Subcutaneous abdominal adipose tissue (tissue), 5 donors: Measurements from ENCODE around the gene GNG10.
"Not testable (repeated sequence)": the region's sequence is repeated elsewhere in the genome, so short reads cannot be mapped to it uniquely, and the experiment has no call there.

Experiments
- H3K27ac ChIP-seq: one replicate; pipeline ENCODE4 v1.7.0; 2013; ENCODE audit warnings: low read depth, mild to moderate bottlenecking, inconsistent platforms, low read length, moderate library complexity
- H3K27me3 ChIP-seq, 5 donors: one replicate each; pipeline ENCODE4 v1.7.0; 2013; ENCODE audit warnings: low read length in 5 of 5, inconsistent platforms in 1 of 5; ENCODE audit not compliant: control insufficient read depth in 5 of 5, insufficient read depth in 4 of 5
- H3K36me3 ChIP-seq, 5 donors: one replicate each; pipeline ENCODE4 v1.7.0; 2013; ENCODE audit warnings: low read length in 5 of 5; ENCODE audit not compliant: control insufficient read depth in 5 of 5, insufficient read depth in 5 of 5
- H3K4me1 ChIP-seq, 5 donors: one replicate each; pipeline ENCODE4 v1.7.0; 2013; ENCODE audit warnings: low read length in 5 of 5, mild to moderate bottlenecking in 3 of 5, moderate library complexity in 1 of 5; ENCODE audit not compliant: control insufficient read depth in 5 of 5, insufficient read depth in 5 of 5
- H3K4me3 ChIP-seq, 5 donors: one replicate each; pipeline ENCODE4 v1.7.0; 2013; ENCODE audit warnings: low read length in 5 of 5, low read depth in 1 of 5
- H3K9ac ChIP-seq, 5 donors: one replicate each; pipeline ENCODE4 v1.7.0; 2013; ENCODE audit warnings: low read length in 5 of 5, mild to moderate bottlenecking in 4 of 5, moderate library complexity in 3 of 5
- H3K9me3 ChIP-seq, 5 donors: one replicate each; pipeline ENCODE4 v1.7.0; 2013; ENCODE audit warnings: low read length in 5 of 5; ENCODE audit not compliant: control insufficient read depth in 5 of 5
- donor health status: healthy.
- donor health status: healthy.
- donor health status: healthy.
- donor health status: healthy.
- donor health status: healthy.

GNG10 gene

DNA sequence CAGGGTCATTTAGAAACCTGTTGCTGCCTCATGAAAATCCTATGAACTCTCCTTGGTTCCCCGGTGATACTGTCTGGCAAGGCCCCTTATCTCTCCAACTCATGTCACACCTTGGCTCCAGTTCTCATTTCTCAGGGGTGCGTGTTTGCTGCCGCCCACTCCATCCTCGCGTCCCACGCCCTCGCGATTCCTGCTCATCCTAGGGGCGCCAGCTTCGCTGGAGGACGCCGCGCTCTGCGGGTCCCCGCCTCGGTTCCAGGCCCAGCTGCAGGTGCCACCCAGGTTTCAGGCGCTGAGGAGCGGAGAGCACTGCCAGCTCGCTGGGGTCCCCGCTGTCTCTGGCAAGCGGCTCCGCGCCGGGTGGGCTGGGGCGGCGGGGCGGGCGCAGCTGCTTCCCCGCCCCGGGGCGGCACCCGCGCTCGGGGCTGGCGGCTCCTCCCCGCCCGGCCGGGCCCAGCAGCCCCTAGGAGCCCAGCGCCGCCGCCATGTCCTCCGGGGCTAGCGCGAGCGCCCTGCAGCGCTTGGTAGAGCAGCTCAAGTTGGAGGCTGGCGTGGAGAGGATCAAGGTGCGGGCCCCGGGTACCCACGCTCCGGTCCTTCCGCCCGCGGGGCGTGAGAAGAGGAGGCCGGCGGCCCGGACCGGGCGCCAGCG lies at the start of gene GNG10:
GNG10 (plus strand) TSS at position 456 of the 652 bp plus-strand sequence; CDS start at position 486, 30 bp downstream.
- Histone ChIP-seq H3K36me3 (peaks cover 0 to 2% (median 0%) of the 10 kb centered on the region in 5 donors), H3K4me1 (peaks cover 2 to 36% (median 33%) of the 10 kb centered on the region in 5 donors), H3K4me3 (peak within 1 kb of the TSS; percentile 77 to 87 (median 85)), H3K9me3 (no peaks in the 10 kb centered on the region), H3K27me3 (no peaks in the 10 kb centered on the region), H3K9ac (peak within 1 kb of the TSS; percentile 55 to 84 (median 72)), H3K27ac (peak within 1 kb of the TSS; percentile 74)

DNA sequence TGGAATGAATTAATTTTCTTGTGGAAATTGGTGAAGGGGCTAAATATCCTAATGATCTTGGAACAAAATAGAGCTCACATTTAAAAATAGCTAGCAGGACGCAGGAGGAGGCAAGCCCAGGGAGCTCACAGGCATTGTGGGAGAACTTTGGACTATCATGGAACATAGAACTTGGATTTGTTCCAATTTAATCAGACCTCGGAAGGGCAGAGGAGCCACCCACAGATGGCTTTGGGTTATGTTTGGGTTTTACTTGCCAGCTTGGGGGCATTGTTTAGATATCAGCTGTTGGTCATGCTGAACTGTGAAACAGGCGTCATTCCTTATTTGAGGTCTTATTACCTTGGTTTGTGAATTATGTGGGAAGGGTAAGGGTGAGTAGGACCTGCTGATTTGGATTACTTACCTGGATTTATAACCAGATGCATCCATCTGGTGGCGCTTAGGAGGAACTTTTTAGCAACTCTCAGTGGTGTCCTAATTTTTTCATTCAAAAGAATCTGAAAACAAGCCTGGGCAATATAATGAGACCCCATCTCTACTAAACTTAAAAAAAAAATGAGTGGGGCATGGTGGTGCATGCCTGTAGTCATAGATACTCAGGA lies 47.9 kb upstream of the GNG10 start:
- H3K9me3 ChIP-seq: no peaks in the 10 kb centered on the region
- no peak overlapping the region for H3K9ac ChIP-seq
- H3K4me3 ChIP-seq: no peak overlapping the region
- no peak overlapping the region for H3K27ac ChIP-seq
- peaks cover 0 to 3% (median 0%) of the 10 kb centered on the region in 5 donors for H3K27me3 ChIP-seq
- H3K36me3 ChIP-seq: no peaks in the 10 kb centered on the region
- H3K4me1 ChIP-seq: no peaks in the 10 kb centered on the region

DNA sequence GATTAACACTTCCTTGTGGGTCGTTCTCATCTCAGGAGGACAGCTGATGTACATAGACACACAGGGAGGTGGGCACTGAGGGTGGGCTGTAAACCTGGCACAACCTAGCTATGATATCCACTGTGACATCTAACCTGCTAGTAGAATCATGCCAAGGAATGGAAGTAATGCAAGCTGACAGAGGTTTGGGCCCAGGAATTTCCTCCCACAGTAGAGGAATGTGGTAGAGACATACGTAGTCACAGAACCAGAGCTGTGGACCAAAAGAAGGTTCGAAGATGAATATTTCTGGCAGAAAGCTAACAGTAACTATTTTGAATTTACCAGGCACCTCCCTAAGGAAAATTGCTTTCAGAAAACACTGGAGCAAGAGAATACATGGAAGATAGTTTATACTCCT lies 45.5 kb upstream of the GNG10 start:
- no peak overlapping the region for H3K4me3 ChIP-seq
- no peaks in the 10 kb centered on the region for H3K9me3 ChIP-seq
- no peak overlapping the region for H3K9ac ChIP-seq
- H3K36me3 ChIP-seq: no peaks in the 10 kb centered on the region
- H3K27ac ChIP-seq: no peak overlapping the region
- H3K4me1 ChIP-seq: no peaks in the 10 kb centered on the region
- H3K27me3 ChIP-seq: no peaks in the 10 kb centered on the region

DNA sequence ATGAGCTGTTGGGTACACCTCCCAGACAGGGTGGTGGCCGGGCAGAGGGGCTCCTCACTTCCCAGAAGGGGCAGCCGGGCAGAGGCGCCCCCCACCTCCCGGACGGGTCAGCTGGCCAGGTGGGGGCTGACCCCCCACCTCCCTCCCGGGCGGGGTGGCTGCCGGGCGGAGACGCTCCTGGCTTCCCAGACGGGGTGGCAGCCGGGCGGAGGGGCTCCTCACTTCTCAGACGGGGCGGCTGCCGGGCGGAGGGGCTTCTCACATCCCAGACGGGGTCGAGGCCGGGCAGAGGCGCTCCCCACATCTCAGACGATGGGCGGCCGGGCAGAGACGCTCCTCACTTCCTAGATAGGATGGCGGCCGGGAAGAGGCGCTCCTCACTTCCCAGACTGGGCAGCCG lies 44.1 kb upstream of the GNG10 start:
- not testable (repeated sequence) for H3K9ac ChIP-seq, H3K4me3 ChIP-seq, H3K27ac ChIP-seq, H3K27me3 ChIP-seq, H3K4me1 ChIP-seq, H3K9me3 ChIP-seq, H3K36me3 ChIP-seq

DNA sequence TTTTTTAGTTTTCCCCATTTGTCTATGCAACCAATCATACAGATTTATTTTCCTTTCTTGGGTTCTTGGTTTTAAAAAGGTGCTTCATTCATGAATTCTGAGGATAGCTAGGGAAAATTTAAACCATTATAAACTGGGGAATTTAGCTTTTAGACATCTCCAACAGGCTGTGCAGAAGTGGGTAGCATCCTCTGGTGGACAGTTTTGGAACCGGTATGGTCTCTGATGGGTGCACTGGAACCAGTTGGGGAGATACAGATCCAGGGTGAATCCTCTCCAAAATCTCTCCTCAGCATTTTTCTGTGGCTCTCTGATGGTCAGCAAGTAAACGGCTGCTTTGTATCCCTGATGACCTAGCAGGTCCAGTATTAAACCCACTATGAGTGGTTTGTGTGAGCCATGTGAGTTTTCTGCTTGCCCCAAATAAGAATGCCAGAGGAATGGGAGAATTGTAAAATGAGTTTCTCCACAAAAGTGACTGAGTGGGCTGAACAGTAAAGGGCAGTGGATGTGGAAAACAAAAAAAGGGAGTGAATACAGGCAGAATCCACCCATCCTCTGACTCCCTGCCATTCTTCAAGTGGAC lies 39.4 kb upstream of the GNG10 start:
- no peak overlapping the region for H3K27ac ChIP-seq
- H3K36me3 ChIP-seq: no peaks in the 10 kb centered on the region

DNA sequence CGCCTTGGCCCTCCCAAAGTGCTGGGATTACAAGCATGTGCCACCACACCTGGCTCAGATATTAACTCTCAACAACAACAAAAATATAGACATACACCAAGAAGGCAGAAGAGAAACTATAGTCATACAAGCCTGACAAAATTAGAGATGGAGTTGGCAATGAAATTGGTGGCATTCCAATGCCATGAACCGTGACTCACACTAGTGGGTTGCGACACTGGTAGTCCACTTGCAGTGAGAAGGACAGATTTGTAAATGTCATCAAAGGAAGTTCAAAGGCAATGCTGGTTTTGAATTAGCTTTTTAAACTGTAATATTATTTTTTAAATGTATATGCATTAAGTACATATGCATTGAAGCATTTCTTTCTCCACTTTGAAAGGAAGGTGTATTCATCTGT lies 38.8 kb upstream of the GNG10 start:
- Histone ChIP-seq H3K27me3 (no peaks in the 10 kb centered on the region), H3K4me1 (peaks cover 0 to 22% (median 3%) of the 10 kb centered on the region in 5 donors), H3K27ac (no peak overlapping the region), H3K9me3 (no peaks in the 10 kb centered on the region), H3K36me3 (no peaks in the 10 kb centered on the region), H3K9ac (no peak overlapping the region), H3K4me3 (no peak overlapping the region)

More for the DNA sequence above, 39.4 kb upstream of the GNG10 start:
- H3K9ac ChIP-seq: no peak overlapping the region
- H3K4me3 ChIP-seq: no peak overlapping the region
- H3K27me3 ChIP-seq: no peaks in the 10 kb centered on the region
- peaks cover 0 to 15% (median 3%) of the 10 kb centered on the region in 5 donors for H3K4me1 ChIP-seq
- H3K9me3 ChIP-seq: no peaks in the 10 kb centered on the region

DNA sequence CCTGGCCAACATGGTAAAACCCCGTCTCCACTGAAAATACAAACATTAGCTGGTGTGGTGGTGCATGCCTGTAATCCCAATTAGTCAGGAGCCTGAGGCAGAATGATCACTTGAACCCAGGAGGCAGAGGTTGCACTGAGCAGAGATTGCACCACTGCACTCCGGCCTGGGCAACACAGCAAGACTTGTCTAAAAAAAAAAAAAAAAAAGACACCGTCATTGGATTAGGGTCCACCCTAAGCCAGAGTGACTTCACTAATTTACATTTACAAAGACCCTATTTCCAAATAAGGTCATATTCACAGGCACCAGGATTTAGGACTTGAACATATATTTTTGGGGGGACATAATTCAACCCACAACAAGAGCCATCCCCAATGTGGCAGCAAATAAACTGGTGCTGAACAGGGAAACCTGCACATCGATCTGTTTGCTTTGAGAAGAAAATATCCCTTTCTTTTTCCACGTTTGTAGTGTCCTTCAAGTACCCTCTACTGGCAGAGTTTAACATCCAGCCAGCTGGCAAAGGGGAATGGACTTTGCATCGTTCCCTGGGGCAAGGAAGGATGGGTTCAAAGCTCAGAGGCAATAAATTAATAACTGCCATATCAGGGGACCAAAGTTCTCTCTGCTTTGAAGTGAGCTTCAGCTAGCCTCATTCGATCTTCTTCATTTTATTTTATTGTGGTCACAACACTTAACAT lies 34.0 kb upstream of the GNG10 start:
- no peak overlapping the region for H3K4me3 ChIP-seq

DNA sequence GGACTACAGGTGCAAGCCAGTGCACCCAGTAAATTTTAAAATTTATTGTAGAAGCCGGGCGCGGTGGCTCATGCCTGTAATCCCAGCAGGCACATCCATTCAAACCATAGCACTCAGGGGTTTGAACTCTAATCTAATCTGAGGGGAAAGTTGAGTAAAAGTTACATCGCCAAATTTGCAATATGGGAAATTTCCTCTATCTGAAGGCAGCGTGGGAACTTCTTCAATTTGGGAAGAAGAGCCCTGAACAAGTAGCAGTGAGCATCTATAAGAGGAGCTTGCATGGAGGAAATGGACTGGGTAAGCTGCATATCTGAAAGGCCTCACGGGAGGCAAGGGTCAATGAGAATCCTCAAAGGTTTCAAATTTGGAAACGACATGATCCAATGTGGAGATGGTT lies 33.0 kb upstream of the GNG10 start:
- H3K4me1 ChIP-seq: peaks cover 0 to 35% (median 28%) of the 10 kb centered on the region in 5 donors
- no peak overlapping the region for H3K9ac ChIP-seq
- no peaks in the 10 kb centered on the region for H3K36me3 ChIP-seq
- H3K9me3 ChIP-seq: no peaks in the 10 kb centered on the region
- no peak overlapping the region for H3K27ac ChIP-seq
- H3K27me3 ChIP-seq: no peaks in the 10 kb centered on the region
- H3K4me3 ChIP-seq: no peak overlapping the region

More for the DNA sequence above, 34.0 kb upstream of the GNG10 start:
- Histone ChIP-seq H3K9me3 (no peaks in the 10 kb centered on the region), H3K27me3 (no peaks in the 10 kb centered on the region), H3K27ac (no peak overlapping the region), H3K36me3 (no peaks in the 10 kb centered on the region), H3K9ac (no peak overlapping the region), H3K4me1 (peaks cover 0 to 35% (median 19%) of the 10 kb centered on the region in 5 donors)

DNA sequence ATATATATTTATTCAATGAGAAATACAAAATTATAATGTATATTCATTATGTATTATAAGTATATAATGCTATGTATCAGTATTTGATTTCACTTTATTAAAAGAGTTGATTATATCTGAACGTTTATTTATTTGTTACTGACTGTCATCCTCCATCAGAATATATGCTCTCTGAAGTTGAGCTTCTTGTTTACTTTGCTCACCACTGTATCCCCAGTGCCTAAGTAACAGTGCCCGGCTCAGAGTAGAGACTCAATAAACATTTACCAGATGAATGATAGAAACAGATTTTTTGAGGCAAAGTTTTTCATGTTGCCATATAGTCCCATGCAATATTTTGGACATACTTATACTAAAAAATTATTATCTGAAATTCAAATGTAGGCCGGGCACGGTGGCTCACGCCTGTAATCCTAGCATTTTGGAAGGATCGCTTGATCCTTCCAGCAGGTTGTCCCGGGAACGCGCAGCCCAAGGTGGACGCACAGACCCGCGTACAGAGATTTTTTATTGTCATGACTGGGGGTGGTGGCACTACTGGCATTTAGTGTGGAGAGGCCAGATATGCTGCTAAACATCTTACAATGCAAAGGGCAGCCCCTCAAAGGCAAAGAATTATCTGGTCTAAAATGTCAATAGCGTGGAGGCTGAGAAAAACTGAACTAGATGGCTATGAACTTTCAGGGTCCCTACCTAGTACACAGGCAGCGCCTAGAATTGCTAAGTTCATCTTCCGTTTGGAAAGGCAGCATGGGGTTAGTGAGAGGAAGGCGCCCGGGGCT lies 31.0 kb upstream of the GNG10 start:
- no peaks in the 10 kb centered on the region for H3K36me3 ChIP-seq
- no peaks in the 10 kb centered on the region for H3K9me3 ChIP-seq
- no peaks in the 10 kb centered on the region for H3K27me3 ChIP-seq
- H3K4me1 ChIP-seq: peaks cover 0 to 40% (median 38%) of the 10 kb centered on the region in 5 donors
- H3K4me3 ChIP-seq: peak overlapping the region; percentile 72 to 98 (median 92)
- H3K27ac ChIP-seq: no peak overlapping the region
- H3K9ac ChIP-seq: peak overlapping the region; percentile 12 to 98 (median 96)
